GM19328 (cell line): Measurements from ENCODE around the gene ZMYM1.
"Not testable (repeated sequence)": the region's sequence is repeated elsewhere in the genome, so short reads cannot be mapped to it uniquely, and the experiment has no call there.

ENCODE experiments used
- ATAC-seq: cut with Tn5 transposase; IDR thresholded peaks from one replicate; pipeline ENCODE4 v1.9.1; 2021; ENCODE audit warnings: mild to moderate bottlenecking, moderate library complexity; ENCODE audit not compliant: unreplicated experiment

ZMYM1 gene

DNA sequence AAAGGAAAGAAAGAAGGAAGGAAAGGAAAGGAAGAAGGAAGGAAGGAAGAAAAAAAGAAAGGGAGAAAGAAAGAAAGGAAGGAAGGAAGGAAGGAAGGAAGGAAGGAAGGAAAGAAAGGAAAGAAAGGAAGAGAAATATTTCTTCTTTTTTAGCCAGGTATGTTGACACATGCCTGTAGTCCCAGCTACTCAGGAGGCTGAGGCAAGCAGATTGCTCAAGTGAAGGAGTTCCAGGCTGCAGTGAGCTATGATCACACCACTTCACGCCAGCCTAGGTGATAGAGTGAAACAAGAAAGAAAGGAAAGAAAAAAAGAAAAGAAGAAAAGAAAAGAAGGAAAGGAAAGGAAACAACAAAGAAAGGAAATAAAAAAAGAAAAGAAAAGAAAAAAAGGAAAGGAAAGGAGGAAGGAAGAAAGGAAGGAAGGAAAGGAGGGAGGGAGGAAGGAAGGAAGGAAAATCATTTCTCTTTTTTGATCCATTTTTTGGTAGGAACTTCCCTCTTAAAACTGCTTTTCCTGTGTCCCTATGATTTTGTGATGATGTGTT is 5.8 kb upstream of the ZMYM1 start:
- ATAC-seq: no peak

- ATAC-seq: not testable (repeated sequence)
Measured at GRCh38 chr1:35076426-35076825, 2.8 kb upstream of the ZMYM1 start.

DNA sequence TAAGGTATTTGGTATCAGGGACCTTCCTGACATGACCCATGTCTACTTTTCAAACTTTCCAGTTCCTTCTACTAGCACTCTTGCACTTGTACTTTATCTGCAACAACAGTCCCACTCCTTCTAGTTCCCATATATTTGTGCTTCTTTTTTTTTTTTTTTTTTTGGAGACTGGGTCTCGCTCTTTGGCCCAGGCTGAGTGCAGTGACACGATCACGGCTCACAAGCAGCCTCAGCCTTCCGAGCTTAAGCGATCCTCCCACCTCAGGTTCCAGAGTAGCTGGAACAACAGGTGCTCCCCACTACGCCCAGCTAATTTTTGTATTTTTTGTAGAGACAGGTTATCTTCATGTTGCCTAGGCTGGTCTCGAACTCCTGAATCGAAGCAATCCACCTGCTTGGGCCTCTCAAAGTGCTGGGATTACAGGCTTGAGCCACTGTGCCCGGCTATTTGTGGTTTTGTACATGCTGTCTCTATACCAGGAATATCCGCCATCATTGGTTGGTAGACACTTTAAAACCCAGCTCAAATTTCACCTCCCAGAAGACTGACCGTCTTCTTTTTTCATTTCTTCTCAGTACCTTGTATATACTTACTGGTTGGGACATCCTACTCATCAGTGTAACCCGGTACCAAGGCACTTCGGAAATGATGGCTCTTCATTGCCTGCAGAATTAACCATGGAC is 1.1 kb downstream of the ZMYM1 start:
- ATAC-seq: no peak

- ATAC-seq: no peak
Measured at GRCh38 chr1:35085421-35085820, 6.2 kb downstream of the ZMYM1 start.

- no peak for ATAC-seq
Measured at GRCh38 chr1:35097224-35097623, 18.0 kb downstream of the ZMYM1 start.

- ATAC-seq: no peak
Measured at GRCh38 chr1:35111106-35111505, 31.9 kb downstream of the ZMYM1 start.

GRCh38 chr1:35112668-35113067 is 33.5 kb downstream of the ZMYM1 start:
- ATAC-seq: no peak

- ATAC-seq: no peak
Measured at GRCh38 chr1:35115459-35116383, 36.5 kb downstream of the ZMYM1 start.

- ATAC-seq: no peak
Measured at GRCh38 chr1:35120458-35121133, 41.4 kb downstream of the ZMYM1 start.

DNA sequence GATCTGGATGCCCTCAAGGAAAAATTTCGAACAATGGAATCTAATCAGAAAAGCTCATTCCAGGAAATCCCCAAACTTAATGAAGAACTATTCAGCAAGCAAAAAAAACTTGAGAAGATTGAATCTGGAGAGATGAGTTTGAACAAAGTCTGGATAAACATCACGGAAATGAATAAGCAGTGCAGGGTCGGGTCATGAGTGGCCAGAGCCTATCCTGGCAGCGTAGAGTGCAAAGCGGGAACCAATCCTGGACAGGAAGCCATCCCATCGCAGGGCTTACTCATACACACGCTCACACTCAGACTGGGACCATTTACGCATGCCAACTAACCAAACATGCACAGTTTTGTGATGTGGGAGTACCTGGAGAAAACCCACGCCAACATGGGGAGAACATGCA is 43.1 kb downstream of the ZMYM1 start:
- no peak for ATAC-seq

DNA sequence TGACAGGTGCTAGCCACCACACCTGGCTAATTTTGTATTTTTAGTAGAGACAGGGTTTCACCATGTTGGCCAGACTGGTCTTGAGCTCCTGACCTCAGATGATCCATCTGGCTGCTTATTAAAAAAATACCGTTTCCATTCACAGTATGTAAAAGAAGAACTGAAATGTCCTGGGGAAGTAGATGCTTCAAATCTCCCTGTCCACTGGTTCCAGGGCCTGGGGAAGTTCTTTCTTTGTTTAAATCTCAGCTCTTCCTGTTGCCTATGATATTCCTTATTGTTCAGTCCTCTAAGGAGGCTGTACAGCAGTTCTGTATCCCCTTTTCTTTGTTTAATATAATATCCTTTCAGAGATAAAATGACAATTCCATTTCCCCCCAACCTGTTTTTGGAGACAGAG is 47.4 kb downstream of the ZMYM1 start:
- no peak for ATAC-seq

- ATAC-seq: no peak
Measured at GRCh38 chr1:35129080-35129479, 49.9 kb downstream of the ZMYM1 start.

- ATAC-seq: no peak
Measured at GRCh38 chr1:35136780-35137179, 57.6 kb downstream of the ZMYM1 start.

GRCh38 chr1:35137590-35137989 is 58.4 kb downstream of the ZMYM1 start:
- ATAC-seq: not testable (repeated sequence)

DNA sequence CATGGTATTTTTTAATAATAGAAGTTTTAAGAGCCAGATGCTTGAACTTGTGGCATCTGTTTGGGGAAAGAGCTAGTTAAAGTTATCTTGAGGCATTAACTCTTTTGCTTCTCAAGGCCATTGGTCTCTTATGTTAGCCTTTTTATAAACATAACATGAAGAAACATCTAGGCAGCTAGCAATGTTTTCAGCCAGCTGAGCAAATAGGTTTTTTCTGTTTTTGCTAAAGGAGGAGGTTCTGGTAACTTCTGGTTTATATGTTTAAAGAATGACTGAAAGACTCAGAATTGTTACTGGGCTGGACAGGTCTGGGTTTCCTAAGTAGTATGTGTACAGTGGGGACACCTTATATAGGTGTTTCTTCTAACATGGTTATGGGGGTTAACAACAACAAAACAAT is 63.1 kb downstream of the ZMYM1 start:
- not testable (repeated sequence) for ATAC-seq

- ATAC-seq: not testable (repeated sequence)
Measured at GRCh38 chr1:35142728-35143127, 63.5 kb downstream of the ZMYM1 start.

GRCh38 chr1:35143737-35144508 is 64.7 kb downstream of the ZMYM1 start:
- no peak for ATAC-seq

GRCh38 chr1:35145892-35146549 is 66.8 kb downstream of the ZMYM1 start:
- not testable (repeated sequence) for ATAC-seq

GRCh38 chr1:35151220-35151619 is 72.0 kb downstream of the ZMYM1 start:
- no peak for ATAC-seq

DNA sequence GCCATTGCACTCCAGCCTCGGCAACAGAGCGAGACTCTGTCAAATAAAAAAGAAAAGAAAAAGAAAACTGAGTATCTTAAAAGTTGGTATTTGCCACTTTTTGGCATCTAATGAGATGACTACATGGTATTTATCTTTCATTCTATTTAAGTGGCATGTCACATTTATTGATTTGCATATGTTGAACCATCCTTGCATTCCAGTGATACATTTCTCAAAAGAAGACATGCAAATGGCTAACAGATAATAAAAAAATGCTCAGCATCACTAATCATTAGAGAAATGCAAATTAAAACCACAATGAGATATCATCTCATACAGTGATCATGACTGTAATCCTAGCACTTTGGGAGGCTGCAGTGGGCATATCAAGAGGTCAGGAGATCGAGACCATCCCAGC is 85.7 kb downstream of the ZMYM1 start:
- no peak for ATAC-seq
